Measurements from ENCODE around the gene FNBP1.

Gene FNBP1

GRCh38 chr9:130040984-130041647, 1.9 kb downstream of the FNBP1 start:
- Histone ChIP-seq H3K4me3 (ENCODE audit: insufficient read depth, low read length, poor library complexity, severe bottlenecking) (peak overlapping the region; percentile 88), H3K4me2 (ENCODE audit: low read depth, low read length, poor library complexity, severe bottlenecking) (peak overlapping the region; percentile 94), H3K27ac (ENCODE audit: low read depth, low read length) (peak overlapping the region; percentile 99), H3K9me3 (ENCODE audit: insufficient read depth, low read length) (no peaks in the 10 kb centered on the region), H3K79me2 (ENCODE audit: insufficient read depth, low read length) (peaks cover 72% of the 10 kb centered on the region), H4K20me1 (ENCODE audit: low read depth, low read length) (no peaks in the 10 kb centered on the region), H2AFZ (ENCODE audit: low read depth, low read length, severe bottlenecking) (no peak overlapping the region), H3K27me3 (ENCODE audit: low read length) (no peaks in the 10 kb centered on the region), H3K36me3 (ENCODE audit: low read length) (no peaks in the 10 kb centered on the region), H3K9me2 (replicated peaks; ENCODE audit: insufficient read depth, low read length) (no peaks in the 10 kb centered on the region), H3F3A (ENCODE audit: insufficient read depth) (peaks cover 58% of the 10 kb centered on the region), H3K9ac (ENCODE audit: low read length) (peak overlapping the region; percentile 96)
- TF ChIP-seq, protein P1, sequence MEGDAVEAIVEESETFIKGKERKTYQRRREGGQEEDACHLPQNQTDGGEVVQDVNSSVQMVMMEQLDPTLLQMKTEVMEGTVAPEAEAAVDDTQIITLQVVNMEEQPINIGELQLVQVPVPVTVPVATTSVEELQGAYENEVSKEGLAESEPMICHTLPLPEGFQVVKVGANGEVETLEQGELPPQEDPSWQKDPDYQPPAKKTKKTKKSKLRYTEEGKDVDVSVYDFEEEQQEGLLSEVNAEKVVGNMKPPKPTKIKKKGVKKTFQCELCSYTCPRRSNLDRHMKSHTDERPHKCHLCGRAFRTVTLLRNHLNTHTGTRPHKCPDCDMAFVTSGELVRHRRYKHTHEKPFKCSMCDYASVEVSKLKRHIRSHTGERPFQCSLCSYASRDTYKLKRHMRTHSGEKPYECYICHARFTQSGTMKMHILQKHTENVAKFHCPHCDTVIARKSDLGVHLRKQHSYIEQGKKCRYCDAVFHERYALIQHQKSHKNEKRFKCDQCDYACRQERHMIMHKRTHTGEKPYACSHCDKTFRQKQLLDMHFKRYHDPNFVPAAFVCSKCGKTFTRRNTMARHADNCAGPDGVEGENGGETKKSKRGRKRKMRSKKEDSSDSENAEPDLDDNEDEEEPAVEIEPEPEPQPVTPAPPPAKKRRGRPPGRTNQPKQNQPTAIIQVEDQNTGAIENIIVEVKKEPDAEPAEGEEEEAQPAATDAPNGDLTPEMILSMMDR (IDR thresholded peaks at IDR 0.05; ENCODE audit: insufficient read depth, low read length, poor library complexity, severe bottlenecking): no peak
- TF ChIP-seq EZH2phosphoT487 (conservative IDR thresholded peaks at IDR 0.05; ENCODE audit: low read length): no peak

- H3K27me3 ChIP-seq (ENCODE audit: low read length): no peaks in the 10 kb centered on the region
- no peaks in the 10 kb centered on the region for H3K36me3 ChIP-seq (ENCODE audit: low read length)
- H4K20me1 ChIP-seq (ENCODE audit: low read depth, low read length): 0 out of 2 replicates have a peak, but pooled peaks cover under 1% of the 10 kb centered on the region
- H2AFZ ChIP-seq (ENCODE audit: low read depth, low read length, severe bottlenecking): no peak overlapping the region
- no peaks in the 10 kb centered on the region for H3K9me3 ChIP-seq (ENCODE audit: insufficient read depth, low read length)
- peaks cover 45% of the 10 kb centered on the region for H3F3A ChIP-seq (ENCODE audit: insufficient read depth)
- TF ChIP-seq, protein P1 (IDR thresholded peaks at IDR 0.05; ENCODE audit: insufficient read depth, low read length, poor library complexity, severe bottlenecking): no peak
- no peak for TF ChIP-seq EZH2phosphoT487 (conservative IDR thresholded peaks at IDR 0.05; ENCODE audit: low read length)
- H3K27ac ChIP-seq (ENCODE audit: low read depth, low read length): peak overlapping the region; percentile 99
- no peaks in the 10 kb centered on the region for H3K9me2 ChIP-seq (replicated peaks; ENCODE audit: insufficient read depth, low read length)
- H3K79me2 ChIP-seq (ENCODE audit: insufficient read depth, low read length): peaks cover 87% of the 10 kb centered on the region
- peak overlapping the region; percentile 88 for H3K4me3 ChIP-seq (ENCODE audit: insufficient read depth, low read length, poor library complexity, severe bottlenecking)
- peak overlapping the region; percentile 96 for H3K9ac ChIP-seq (ENCODE audit: low read length)
- H3K4me2 ChIP-seq (ENCODE audit: low read depth, low read length, poor library complexity, severe bottlenecking): peak overlapping the region; percentile 94
These were observed 3.4 kb downstream of the FNBP1 start for GRCh38 chr9:130039528-130040147.

DNA sequence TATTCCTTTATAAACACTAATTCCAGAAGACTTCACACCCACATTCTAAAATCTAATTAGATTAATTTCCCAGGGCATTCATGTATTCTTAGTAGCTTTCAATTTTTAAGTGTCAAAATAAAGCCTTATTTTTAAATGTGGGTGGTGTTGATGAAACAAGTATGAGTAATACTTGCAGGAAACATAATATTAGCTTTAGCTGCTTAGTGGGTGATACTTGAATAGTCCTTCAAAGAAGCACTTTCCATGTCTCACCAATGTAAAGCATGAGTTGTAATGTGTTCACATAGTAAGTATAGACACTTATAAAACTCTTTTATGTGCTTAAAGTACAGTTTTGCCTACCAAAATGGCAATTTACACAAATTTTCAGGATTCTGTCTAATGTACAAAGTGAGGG, 6.9 kb downstream of the FNBP1 start:
- H3K36me3 ChIP-seq (ENCODE audit: low read length): no peaks in the 10 kb centered on the region
- H4K20me1 ChIP-seq (ENCODE audit: low read depth, low read length): 0 out of 2 replicates have a peak, but pooled peaks cover 4% of the 10 kb centered on the region
- H3K79me2 ChIP-seq (ENCODE audit: insufficient read depth, low read length): peaks cover 95% of the 10 kb centered on the region
- no peak overlapping the region for H3K4me3 ChIP-seq (ENCODE audit: insufficient read depth, low read length, poor library complexity, severe bottlenecking)
- no peak overlapping the region for H2AFZ ChIP-seq (ENCODE audit: low read depth, low read length, severe bottlenecking)
- no peaks in the 10 kb centered on the region for H3K9me3 ChIP-seq (ENCODE audit: insufficient read depth, low read length)
- no peaks in the 10 kb centered on the region for H3K27me3 ChIP-seq (ENCODE audit: low read length)
- H3K27ac ChIP-seq (ENCODE audit: low read depth, low read length): peak overlapping the region; percentile 67
- H3F3A ChIP-seq (ENCODE audit: insufficient read depth): peaks cover 58% of the 10 kb centered on the region
- TF ChIP-seq, protein P1 (IDR thresholded peaks at IDR 0.05; ENCODE audit: insufficient read depth, low read length, poor library complexity, severe bottlenecking): no peak
- no peak for TF ChIP-seq EZH2phosphoT487 (conservative IDR thresholded peaks at IDR 0.05; ENCODE audit: low read length)
- peak overlapping the region; percentile 46 for H3K4me2 ChIP-seq (ENCODE audit: low read depth, low read length, poor library complexity, severe bottlenecking)
- H3K9ac ChIP-seq (ENCODE audit: low read length): peak overlapping the region; percentile 23; the same call in 1 of the 2 replicates
- H3K9me2 ChIP-seq (replicated peaks; ENCODE audit: insufficient read depth, low read length): no peaks in the 10 kb centered on the region
